Neural crest cell (in vitro differentiated cells): ENCODE measurements around the gene MAPK10. TPM values are rescaled to one million over a fixed set of nuclear protein-coding genes. Genes with fewer than 3 reads are reported as not detected.
"Not testable (repeated sequence)": the region's sequence is repeated elsewhere in the genome, so short reads cannot be mapped to it uniquely, and the experiment has no call there.

Experiments used
- DNase-seq: peaks from one replicate; pipeline ENCODE4 v3.0.0; 2021; ENCODE audit warnings: low read depth, mixed read lengths, low spot score
- H3K27ac Mint-ChIP-seq: one replicate; pipeline ENCODE4 v1.8.0; 2021; ENCODE audit warnings: mild to moderate bottlenecking, mixed read lengths; ENCODE audit not compliant: unreplicated experiment
- H3K27me3 Mint-ChIP-seq: 2 replicates; pipeline ENCODE4 v1.8.0; 2021; ENCODE audit warnings: low read depth, mild to moderate bottlenecking, mixed read lengths
- H3K36me3 Mint-ChIP-seq: 2 replicates; pipeline ENCODE4 v1.8.0; 2021; ENCODE audit warnings: low read depth, mild to moderate bottlenecking, mixed read lengths
- H3K4me1 Mint-ChIP-seq: 2 replicates; pipeline ENCODE4 v1.8.0; 2021; ENCODE audit warnings: mixed read lengths
- H3K4me3 Mint-ChIP-seq: one replicate; pipeline ENCODE4 v1.8.0; 2021; ENCODE audit warnings: mild to moderate bottlenecking, mixed read lengths
- H3K9me3 Mint-ChIP-seq: 2 replicates; pipeline ENCODE4 v1.8.0; 2021; ENCODE audit warnings: mixed read lengths
- CTCF ChIP-seq: fragments of 200-600 bp; sonication (generic); conservative IDR thresholded peaks from 2 replicates; pipeline ENCODE4 v1.5.0; 2021; ENCODE audit warnings: antibody characterized with exemption, mild to moderate bottlenecking
- total RNA-seq: library from RNA; stranded (reverse); gene quantifications from 2 replicates; pipeline ENCODE4 v1.2.1, GENCODE V29; 2021

Gene MAPK10
- total RNA-seq, 1 donor from 2014 or later, result 62.2 TPM

- no peak for DNase-seq
- Mint-ChIP-seq H3K9me3 (peaks cover 5% of the 10 kb centered on the region), H3K27ac (no peak overlapping the region)
These were observed 270.0 kb downstream of the MAPK10 start for GRCh38 chr4:86089781-86090323.

GRCh38 chr4:86089053-86089452, 270.8 kb downstream of the MAPK10 start:
- TF ChIP-seq CTCF, result no peak
- H3K27ac Mint-ChIP-seq, result no peak overlapping the region

More at GRCh38 chr4:86089781-86090323, 270.0 kb downstream of the MAPK10 start:
- Mint-ChIP-seq H3K4me1 (peaks cover 11% of the 10 kb centered on the region), H3K36me3 (peaks cover 10% of the 10 kb centered on the region), H3K27me3 (no peaks in the 10 kb centered on the region), H3K4me3 (no peak overlapping the region)
- no peak for TF ChIP-seq CTCF

GRCh38 chr4:86075796-86076195, 284.1 kb downstream of the MAPK10 start:
- H3K27me3 Mint-ChIP-seq, DNase-seq, H3K27ac Mint-ChIP-seq, H3K4me3 Mint-ChIP-seq, H3K4me1 Mint-ChIP-seq, H3K9me3 Mint-ChIP-seq: not testable (repeated sequence)
- peaks cover 14% of the 10 kb centered on the region for H3K36me3 Mint-ChIP-seq

More at GRCh38 chr4:86089053-86089452, 270.8 kb downstream of the MAPK10 start:
- no peaks in the 10 kb centered on the region for H3K27me3 Mint-ChIP-seq
- H3K4me3 Mint-ChIP-seq, result no peak overlapping the region
- H3K36me3 Mint-ChIP-seq, result peaks cover 16% of the 10 kb centered on the region
- H3K4me1 Mint-ChIP-seq, result peaks cover 11% of the 10 kb centered on the region
- no peak for DNase-seq
- peaks cover 7% of the 10 kb centered on the region for H3K9me3 Mint-ChIP-seq

- DNase-seq, result no peak
- Mint-ChIP-seq H3K27ac (no peak overlapping the region), H3K9me3 (no peaks in the 10 kb centered on the region), H3K4me3 (no peak overlapping the region), H3K27me3 (no peaks in the 10 kb centered on the region), H3K4me1 (peaks cover 5% of the 10 kb centered on the region), H3K36me3 (peaks cover 4% of the 10 kb centered on the region)
- TF ChIP-seq CTCF, result no peak
These were observed 299.5 kb downstream of the MAPK10 start for GRCh38 chr4:86060341-86060740.

DNA sequence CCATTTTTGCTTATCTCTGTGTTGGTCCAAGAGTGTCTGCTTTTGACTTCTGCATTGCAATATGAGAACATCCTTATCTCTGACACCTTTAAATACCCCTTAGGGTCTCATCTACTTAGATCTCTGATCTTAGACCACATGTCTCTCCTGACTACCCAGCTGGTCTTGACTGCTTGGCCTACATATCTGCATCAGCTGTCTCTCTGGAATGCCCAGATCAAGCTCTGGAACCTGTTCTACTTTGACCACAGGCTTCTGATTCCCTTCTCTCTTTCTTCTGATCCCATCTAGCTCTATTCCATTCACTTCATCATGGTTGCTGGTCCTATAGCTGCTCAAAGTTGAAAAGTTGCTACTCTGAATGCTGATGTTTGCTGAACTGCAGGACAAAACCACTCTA, 301.2 kb downstream of the MAPK10 start:
- H3K36me3 Mint-ChIP-seq, result peaks cover 4% of the 10 kb centered on the region
- H3K27ac Mint-ChIP-seq, result no peak overlapping the region
- H3K4me3 Mint-ChIP-seq, result no peak overlapping the region
- H3K27me3 Mint-ChIP-seq, result no peaks in the 10 kb centered on the region
- no peak for TF ChIP-seq CTCF
- no peak for DNase-seq
- H3K4me1 Mint-ChIP-seq, result peaks cover 9% of the 10 kb centered on the region
- no peaks in the 10 kb centered on the region for H3K9me3 Mint-ChIP-seq

DNA sequence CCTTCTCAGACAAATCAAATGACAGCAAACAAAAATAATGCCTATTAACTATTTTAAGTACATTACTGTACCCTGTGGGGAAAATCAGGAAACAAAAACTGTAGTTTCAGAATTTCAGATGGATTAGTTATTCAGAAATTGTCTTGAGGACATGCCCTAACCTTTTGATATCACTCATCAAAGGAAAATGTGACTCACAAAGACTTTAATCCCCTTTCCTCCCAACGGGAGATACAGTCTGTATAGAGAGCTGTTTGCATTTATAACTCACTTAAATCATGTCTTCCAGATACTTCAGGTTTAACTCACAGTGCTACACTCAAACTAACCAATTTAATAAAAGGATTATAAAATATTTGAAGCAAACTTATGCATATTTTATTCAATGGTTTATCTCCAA, 304.0 kb downstream of the MAPK10 start:
- peaks cover 9% of the 10 kb centered on the region for H3K4me1 Mint-ChIP-seq
- H3K36me3 Mint-ChIP-seq, result no peaks in the 10 kb centered on the region
- no peak overlapping the region for H3K4me3 Mint-ChIP-seq
- no peak overlapping the region for H3K27ac Mint-ChIP-seq
- DNase-seq, result no peak
- no peaks in the 10 kb centered on the region for H3K27me3 Mint-ChIP-seq
- H3K9me3 Mint-ChIP-seq, result no peaks in the 10 kb centered on the region
- TF ChIP-seq CTCF, result no peak
